Endothelial cell of hepatic sinusoid (primary cell): ENCODE results near the gene TXNRD3.
"Not testable (repeated sequence)": the region's sequence is repeated elsewhere in the genome, so short reads cannot be mapped to it uniquely, and the experiment has no call there.

Experiments used
- in situ Hi-C: cut with HindIII; loops from 2 replicates; pipeline ENCODE4 v1.10.0; 2017; ENCODE audit warnings: low sequenced_read_pairs

Gene TXNRD3

GRCh38 chr3:126606001-126606400, 48.9 kb downstream of the TXNRD3 start:
- in situ Hi-C loops, result loop anchor here (10.0 kb wide), 1 partner anchor 51 kb away; the partner anchor contains the start of gene C3orf22

GRCh38 chr3:126604691-126605090, 50.2 kb downstream of the TXNRD3 start:
- in situ Hi-C loops, result loop anchor here (10.0 kb wide), 1 partner anchor 50 kb away; the partner anchor contains the start of gene C3orf22

- in situ Hi-C loops, result no loop called here
These were observed 55.8 kb downstream of the TXNRD3 start for GRCh38 chr3:126599101-126599500.

GRCh38 chr3:126595479-126595878, 59.4 kb downstream of the TXNRD3 start:
- in situ Hi-C loops, result not testable (repeated sequence)

GRCh38 chr3:126591515-126591914, 63.4 kb downstream of the TXNRD3 start:
- in situ Hi-C loops, result not testable (repeated sequence)

- in situ Hi-C loops, result no loop called here
These were observed 72.6 kb downstream of the TXNRD3 start for GRCh38 chr3:126582311-126582710.

- in situ Hi-C loops, result no loop called here
These were observed 73.4 kb downstream of the TXNRD3 start for GRCh38 chr3:126581569-126581968.

- in situ Hi-C loops, result no loop called here
These were observed 74.2 kb downstream of the TXNRD3 start for GRCh38 chr3:126580746-126581145.

- in situ Hi-C loops, result no loop called here
These were observed 76.2 kb downstream of the TXNRD3 start for GRCh38 chr3:126578702-126579101.

- in situ Hi-C loops, result no loop called here
These were observed 77.7 kb downstream of the TXNRD3 start for GRCh38 chr3:126577261-126577660.

- in situ Hi-C loops, result no loop called here
These were observed 81.3 kb downstream of the TXNRD3 start for GRCh38 chr3:126573492-126574117.

- in situ Hi-C loops, result no loop called here
These were observed 83.8 kb downstream of the TXNRD3 start for GRCh38 chr3:126571078-126571477.

GRCh38 chr3:126570103-126570541, 84.8 kb downstream of the TXNRD3 start:
- in situ Hi-C loops, result no loop called here

- in situ Hi-C loops, result no loop called here
These were observed 85.4 kb downstream of the TXNRD3 start for GRCh38 chr3:126569390-126569975.

GRCh38 chr3:126568776-126569342, 86.1 kb downstream of the TXNRD3 start:
- in situ Hi-C loops, result no loop called here

GRCh38 chr3:126567696-126568438, 87.1 kb downstream of the TXNRD3 start:
- in situ Hi-C loops, result no loop called here

GRCh38 chr3:126562737-126563276, 92.1 kb downstream of the TXNRD3 start:
- in situ Hi-C loops, result no loop called here

- in situ Hi-C loops, result loop anchor here (10.0 kb wide), 1 partner anchor 46 kb away; no protein-coding TSS in a partner anchor
These were observed 96.4 kb downstream of the TXNRD3 start, which contains the start of gene C3orf22 for GRCh38 chr3:126558336-126559071. TSS of gene C3orf22 (minus strand) at chr3:126558932. CDS start at chr3:126553390, 5,542 bp downstream.

GRCh38 chr3:126557761-126558160, 97.2 kb downstream of the TXNRD3 start:
- in situ Hi-C loops, result loop anchor here (10.0 kb wide), 1 partner anchor 47 kb away; no protein-coding TSS in a partner anchor

GRCh38 chr3:126557415-126557745, 97.5 kb downstream of the TXNRD3 start:
- in situ Hi-C loops, result loop anchor here (10.0 kb wide), 1 partner anchor 47 kb away; no protein-coding TSS in a partner anchor
